GM21515 (cell line): ENCODE results near the gene HDAC4.

Source experiments
- ATAC-seq: cut with Tn5 transposase; IDR thresholded peaks from one replicate; pipeline ENCODE4 v1.9.1; 2021; ENCODE audit not compliant: unreplicated experiment

HDAC4 gene

DNA sequence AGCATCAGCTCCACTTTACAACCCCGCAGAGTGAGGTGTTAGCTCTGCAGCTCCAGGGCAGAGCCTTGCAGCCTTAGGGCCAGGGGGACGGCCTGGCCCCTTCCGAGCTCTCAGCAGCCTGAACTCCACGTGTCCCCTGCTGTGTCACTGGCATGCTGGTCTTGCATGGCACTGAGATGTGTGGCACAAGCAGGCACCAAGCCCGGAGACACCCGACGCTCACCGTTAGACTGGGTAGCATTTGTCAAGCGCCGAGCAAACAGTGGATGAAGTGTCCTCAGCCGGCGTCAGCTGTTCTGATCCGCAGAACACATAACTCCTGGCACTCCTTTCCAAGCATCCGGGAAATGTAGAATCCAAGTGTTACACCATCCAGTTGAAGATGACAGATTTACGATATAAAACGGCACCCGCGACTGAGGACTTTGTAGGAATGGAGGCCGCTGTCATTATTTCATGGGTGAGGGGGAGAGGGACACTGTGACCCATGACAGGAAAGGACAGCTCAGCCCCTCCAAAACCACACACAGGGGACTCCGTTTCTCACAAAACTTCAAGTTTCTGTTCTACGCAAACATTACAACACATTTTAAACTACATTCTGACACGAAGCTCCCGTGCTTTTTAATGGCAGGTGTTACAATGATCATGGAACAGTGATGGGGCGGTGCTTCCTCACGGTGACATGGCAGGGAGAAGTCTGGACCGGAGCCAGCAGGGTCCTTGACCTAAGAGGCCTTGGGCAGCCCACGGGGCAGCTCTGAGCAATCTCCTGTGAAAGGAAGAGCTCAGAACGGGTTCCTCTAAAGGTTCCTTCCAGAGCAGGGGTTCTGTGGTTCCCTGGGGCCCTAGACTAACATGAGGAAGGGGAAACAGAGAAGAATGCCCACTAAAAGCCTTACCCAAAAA lies 89.4 kb downstream of the HDAC4 start:
- ATAC-seq: no peak

DNA sequence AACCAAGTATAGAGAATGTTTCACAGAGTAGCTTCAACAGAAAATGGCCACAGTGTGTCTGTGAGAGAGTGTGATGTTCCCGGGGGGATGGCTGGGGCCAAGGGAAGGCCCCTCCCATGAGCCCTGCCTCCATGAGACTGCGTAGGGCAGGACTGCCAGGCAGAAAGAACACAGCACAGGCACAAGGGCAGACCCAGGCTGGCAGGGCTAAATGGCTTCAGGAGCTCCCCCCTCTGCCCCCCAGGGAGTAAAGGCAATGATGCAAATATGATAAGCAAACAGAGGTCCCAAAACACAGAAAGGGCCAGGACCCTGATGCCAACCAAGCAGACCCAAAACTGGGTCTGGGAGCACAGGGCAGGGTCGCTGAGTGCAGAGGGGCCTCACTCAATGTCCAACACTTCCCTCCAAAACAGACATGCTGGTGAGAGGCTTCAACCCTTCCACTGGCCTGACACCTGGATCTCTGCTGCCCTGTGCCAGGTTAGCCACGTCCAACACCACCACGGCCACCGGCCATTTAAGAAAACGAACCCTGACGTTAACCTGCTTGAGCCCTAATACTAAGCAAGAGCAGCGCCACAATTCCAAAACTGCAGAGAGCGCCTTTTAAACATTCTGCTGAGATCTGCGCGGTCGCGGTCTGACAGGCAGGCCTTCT lies 90.3 kb downstream of the HDAC4 start:
- ATAC-seq: no peak

- ATAC-seq: no peak
Measured at GRCh38 chr2:239309398-239310245, 91.2 kb downstream of the HDAC4 start.

DNA sequence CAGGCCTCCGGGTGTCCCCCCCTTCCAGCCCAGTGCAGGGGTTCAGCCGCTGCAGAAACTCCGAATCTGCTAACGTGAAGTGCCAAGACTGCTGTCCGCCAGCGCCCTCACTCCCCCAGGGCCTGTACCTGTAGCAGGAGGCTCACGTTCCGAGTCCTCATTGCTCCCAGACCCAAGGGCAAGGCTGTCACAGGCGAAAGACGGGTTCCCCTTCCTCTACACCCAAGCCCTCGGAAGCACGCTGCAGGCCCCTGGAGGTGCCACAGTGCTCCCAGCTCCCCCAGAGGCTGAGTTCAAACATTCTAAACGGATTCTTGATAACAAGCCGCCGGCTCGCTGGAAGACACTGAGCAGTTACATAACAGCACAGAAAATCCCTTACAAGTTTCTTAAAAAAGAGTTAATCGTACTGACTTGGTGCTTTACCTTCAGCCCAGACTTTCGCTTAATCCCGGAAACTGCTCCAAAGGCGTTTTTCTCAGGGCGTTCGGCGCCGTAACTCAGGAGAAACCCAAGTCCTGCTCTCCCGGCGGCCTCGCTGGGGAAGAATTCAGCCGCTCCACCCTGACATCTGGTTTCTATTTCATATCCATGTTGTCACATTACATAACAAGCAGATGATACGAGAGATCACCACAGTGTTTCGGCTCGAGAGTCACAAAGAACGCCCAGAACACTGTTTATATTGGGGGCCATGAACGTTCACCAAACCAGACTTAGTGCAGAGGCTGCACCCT lies 92.0 kb downstream of the HDAC4 start:
- no peak for ATAC-seq

- ATAC-seq: no peak
Measured at GRCh38 chr2:239307921-239308613, 92.8 kb downstream of the HDAC4 start.

DNA sequence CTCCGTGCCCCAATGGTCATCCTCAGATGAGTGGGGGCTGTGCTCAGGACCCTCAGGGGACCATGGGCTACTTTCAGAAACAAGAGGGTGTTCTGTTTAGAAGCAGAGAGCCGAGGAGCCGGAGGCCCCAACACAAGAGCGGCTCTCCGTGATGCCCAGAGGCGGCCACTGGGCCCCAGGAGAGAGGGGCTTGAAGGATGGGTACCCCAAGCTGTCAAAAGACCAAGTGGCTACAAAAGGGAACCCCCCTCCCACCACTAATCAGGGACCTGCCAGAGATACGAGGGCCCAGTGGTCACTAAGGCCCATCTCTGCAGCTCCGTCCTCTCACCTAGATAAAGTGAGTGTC lies 93.6 kb downstream of the HDAC4 start:
- ATAC-seq: no peak

DNA sequence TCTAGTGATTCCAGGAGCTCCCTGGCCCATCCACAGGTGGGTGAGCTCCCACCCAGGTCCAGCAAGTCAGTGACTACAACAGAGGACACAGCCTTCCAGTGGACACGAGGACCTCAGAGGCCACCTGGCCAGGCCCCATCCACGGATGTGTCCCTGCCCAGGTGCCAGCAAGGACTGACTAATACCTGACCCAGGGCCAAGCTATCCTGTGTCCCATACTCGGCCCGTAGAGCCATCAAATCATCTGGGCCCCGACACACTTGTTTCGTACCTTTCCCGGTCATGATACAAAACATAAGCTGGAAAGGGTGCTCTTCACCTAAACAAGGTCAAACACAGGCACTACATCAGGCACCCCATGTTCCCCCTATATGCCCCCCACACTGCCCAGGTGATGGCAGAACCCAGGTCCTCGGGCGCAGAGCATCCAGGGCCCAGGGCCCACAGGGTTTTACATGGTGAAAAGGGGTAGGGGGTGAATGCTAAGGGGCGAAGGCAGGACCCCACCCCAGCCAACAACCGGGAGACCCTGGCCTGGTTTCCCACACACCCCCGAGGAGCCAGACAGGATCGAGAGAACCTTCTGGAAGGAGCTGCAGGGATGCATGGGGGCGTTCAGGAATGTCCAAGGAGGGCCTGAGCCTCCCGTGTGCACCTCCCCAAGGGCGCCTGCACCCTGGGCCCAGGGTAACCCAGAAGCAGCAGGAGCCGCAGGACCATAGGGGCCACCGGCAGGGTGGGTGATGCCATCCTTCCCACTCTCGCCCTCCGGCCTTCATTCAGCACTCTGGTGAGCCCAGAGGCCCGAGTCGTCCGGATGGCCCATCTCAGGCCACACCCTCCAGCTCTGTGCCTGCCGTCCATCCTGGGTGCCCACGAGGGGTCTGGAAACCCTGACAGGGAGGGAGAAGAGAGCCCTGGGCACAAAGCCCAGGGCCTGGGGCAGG lies 94.3 kb downstream of the HDAC4 start:
- ATAC-seq: no peak

GRCh38 chr2:239305771-239306170 lies 95.0 kb downstream of the HDAC4 start:
- no peak for ATAC-seq

GRCh38 chr2:239305222-239305575 lies 95.6 kb downstream of the HDAC4 start:
- ATAC-seq: no peak

GRCh38 chr2:239304533-239305221 lies 96.1 kb downstream of the HDAC4 start:
- no peak for ATAC-seq

GRCh38 chr2:239303711-239304532 lies 96.9 kb downstream of the HDAC4 start:
- ATAC-seq: no peak

DNA sequence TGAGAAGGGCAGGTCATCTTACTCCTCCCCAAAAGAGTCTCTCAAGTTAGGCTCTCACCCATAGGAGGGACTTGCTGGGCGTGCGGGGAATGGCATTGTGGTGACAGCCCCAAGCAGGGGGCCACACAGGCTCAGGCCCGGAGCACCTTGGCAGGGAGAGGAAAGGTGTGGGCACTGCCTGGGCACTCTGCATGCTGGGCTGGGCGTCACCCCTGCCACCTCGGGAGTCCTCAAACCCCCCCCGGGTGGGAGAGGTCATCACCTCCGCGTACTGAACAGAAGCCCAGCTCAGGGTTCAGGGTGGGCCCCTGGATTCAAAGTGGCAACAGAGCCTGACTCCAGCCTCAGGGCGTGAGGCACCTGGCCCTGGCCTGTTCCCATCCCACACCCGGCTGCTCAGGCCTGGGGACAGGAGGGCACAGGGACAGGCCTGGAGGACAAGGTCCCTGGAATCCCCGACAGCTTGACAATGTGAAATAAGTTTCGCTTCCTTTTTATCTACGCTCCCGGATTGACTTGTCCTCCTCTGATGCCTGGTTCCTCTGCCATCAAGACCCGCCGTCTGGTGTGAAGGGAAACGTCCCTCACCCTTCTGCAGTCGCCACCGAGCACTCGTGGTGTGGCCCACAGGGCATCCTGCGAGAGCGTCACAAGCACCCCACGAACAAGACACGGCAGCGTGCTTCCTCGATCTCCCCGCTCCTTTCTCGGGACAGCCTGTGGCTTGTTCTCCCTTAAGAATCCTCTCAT lies 97.8 kb downstream of the HDAC4 start:
- peak; percentile 53 for ATAC-seq

DNA sequence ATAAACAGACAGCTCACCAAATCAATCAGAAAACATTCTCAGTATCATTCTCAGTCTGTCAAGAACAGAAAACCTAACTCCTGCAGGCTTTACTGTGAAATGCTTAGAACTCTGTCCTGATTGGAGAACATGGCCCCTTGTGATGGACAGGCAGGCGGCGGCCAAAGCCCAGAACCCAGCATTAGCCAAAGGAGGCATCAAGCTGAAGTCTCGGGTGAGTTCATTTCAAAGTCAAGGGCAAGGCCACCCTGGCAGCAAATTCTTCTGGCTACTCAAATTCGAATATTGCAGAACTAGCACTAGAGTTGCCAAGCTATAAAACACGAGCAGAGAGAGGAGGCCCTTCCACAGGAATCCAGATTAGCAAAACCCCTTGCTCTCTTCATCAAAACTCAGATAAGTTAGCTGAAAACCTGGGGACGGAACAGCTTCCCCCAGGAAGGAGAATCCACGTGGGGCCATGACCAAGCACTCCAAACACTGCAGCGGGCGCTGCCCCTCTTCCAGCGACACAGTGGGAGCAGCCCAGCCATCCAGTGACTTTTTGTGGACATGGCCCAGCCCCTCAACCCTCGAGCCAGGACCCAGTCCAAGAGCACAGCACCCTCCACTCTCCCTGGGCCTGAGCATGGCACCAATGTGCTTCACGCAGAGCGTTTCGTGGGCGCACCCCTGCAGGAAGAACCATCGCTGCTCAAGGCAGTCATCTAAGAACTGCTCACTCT lies 98.6 kb downstream of the HDAC4 start:
- no peak for ATAC-seq

DNA sequence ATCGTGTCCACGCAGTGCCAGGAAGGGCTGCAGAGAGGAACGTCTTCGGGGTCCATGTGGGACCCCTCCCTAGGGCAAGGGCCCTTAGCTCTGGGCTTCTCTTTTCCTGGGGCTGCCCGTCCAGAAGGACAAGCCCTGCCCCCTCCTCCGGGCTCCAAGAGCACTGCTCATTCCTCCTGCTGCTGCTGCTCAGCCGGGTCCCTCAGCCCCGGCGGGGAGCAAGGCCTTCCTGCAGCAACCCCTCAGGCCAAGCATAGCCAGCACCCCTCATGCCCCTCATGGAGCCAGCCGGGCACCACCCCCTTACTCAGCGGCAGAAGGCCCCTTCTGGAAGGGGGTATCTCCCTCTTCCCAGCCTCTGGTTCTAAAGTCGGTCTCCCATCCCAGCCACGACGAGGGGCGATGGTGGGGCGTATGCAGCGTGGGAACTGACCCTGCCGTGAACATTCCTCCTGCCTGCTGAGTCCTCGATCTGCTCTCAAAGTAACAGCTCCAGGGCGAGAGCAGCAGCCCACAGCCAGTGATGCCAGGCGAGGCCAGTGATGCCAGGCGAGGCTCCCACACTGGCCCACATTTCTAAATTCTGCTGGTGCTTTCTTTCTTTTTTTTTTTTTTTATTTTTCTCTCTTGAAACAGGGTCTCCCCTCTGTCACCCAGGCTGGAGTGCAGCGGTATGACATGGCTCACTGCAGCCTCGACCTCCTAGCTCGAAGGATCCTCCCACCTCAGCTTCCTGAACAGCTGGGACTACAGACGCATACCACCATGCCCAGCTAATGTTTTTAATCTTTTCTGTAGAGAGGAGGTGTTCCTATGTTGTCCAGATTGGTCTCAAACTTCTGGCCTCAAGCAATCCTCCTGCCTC lies 99.7 kb downstream of the HDAC4 start:
- no peak for ATAC-seq

- no peak for ATAC-seq
Measured at GRCh38 chr2:239300242-239300641, 100.6 kb downstream of the HDAC4 start.
